Thoracic aorta (tissue), 2 donors: ENCODE measurements around the gene TPK1. TPM values are rescaled to one million over a fixed set of nuclear protein-coding genes. Genes with fewer than 3 reads are reported as not detected.

Experiments used
- ATAC-seq: fragments of 150-250 bp; one replicate; pipeline ENCODE4 v1.8.0; 2017; ENCODE audit warnings: low read depth; ENCODE audit not compliant: insufficient number of reproducible peaks, low FRiP score
- DNase-seq: peaks from one replicate; pipeline ENCODE4 v3.0.0-alpha.2; 2020; ENCODE audit warnings: low spot score
- H3K27ac ChIP-seq, 2 donors: fragments of 200-600 bp; sonication (generic); 1 replicate in 1 of 2; 2 replicates in 1 of 2; pipeline ENCODE4 v1.5.1; 2016; ENCODE audit warnings: mild to moderate bottlenecking in 2 of 2, moderate library complexity in 2 of 2
- H3K27me3 ChIP-seq: fragments of 200-600 bp; sonication (generic); replicated peaks from 2 replicates; pipeline ENCODE4 v1.6.0; 2016; ENCODE audit warnings: mild to moderate bottlenecking; ENCODE audit not compliant: insufficient read depth
- H3K36me3 ChIP-seq: fragments of 200-600 bp; sonication (generic); one replicate; pipeline ENCODE4 v1.5.1; 2016
- H3K4me1 ChIP-seq, 2 donors: fragments of 200-600 bp; sonication (generic); 1 replicate in 1 of 2; 2 replicates in 1 of 2; pipeline versions ENCODE4 v1.5.1 to v1.6.0; 2016; ENCODE audit warnings: low read depth in 2 of 2, mild to moderate bottlenecking in 1 of 2; ENCODE audit not compliant: control insufficient read depth in 1 of 2
- H3K4me3 ChIP-seq: fragments of 200-600 bp; sonication (generic); 2 replicates; pipeline ENCODE4 v1.5.1; 2016; ENCODE audit warnings: mild to moderate bottlenecking
- H3K9me3 ChIP-seq: fragments of 200-600 bp; sonication (generic); 2 replicates; pipeline ENCODE4 v1.5.1; 2016
- CTCF ChIP-seq: fragments of 200-600 bp; sonication (generic); IDR thresholded peaks from one replicate; pipeline ENCODE4 v1.5.1; 2019; ENCODE audit warnings: antibody characterized with exemption
- total RNA-seq, 2 donors: library from RNA; depleted of rRNA; stranded (reverse); fragments of >200 nt; gene quantifications; one replicate each; pipeline versions ENCODE4 v1.1.0 to v1.2.3, GENCODE V29; 2016

TPK1 gene
- total RNA-seq, 2 donors from 2014 or later, result 13.3 to 21.2 TPM

GRCh38 chr7:144747936-144748335, 87.9 kb downstream of the TPK1 start:
- no peaks in the 10 kb centered on the region for H3K9me3 ChIP-seq
- no peak overlapping the region for H3K4me3 ChIP-seq
- H3K27me3 ChIP-seq, result no peaks in the 10 kb centered on the region
- TF ChIP-seq CTCF, result no peak
- no peaks in the 10 kb centered on the region for H3K4me1 ChIP-seq
- H3K36me3 ChIP-seq, result no peaks in the 10 kb centered on the region
- DNase-seq (no peak), ATAC-seq (no peak)
- no peak overlapping the region for H3K27ac ChIP-seq

DNA sequence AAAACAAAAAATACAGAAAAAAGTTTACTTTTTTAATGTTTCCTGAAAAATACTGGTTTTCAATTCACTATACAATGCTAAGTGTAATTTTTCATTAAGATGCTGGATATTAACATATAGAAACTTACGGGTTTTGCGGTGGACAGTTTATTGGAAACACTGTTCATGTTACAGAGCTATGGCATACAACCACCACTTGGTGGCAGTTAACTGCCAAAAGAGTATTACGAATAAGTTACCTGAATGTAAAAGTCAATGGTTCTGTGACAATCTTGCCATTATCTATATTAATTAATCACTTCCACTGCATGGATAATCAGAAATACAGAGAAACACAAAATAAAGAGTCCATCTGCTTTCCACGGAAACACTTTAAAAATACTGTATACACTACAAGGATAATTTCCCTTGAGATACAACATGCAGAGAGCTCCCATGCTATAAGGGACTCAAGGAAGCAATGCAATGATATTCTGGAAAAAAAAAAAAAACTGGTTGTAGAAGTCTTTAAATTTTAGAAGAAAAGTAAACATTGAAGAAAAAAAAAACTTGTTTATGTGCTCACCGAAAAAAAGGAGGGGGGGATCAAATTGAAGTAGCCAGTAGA, 97.0 kb downstream of the TPK1 start:
- Histone ChIP-seq H3K27ac (peak overlapping the region in 1 of 2 donors; percentile 18), H3K36me3 (no peaks in the 10 kb centered on the region), H3K4me3 (peak overlapping the region; percentile 7), H3K9me3 (no peaks in the 10 kb centered on the region), H3K27me3 (no peaks in the 10 kb centered on the region), H3K4me1 (peaks cover 10 to 31% of the 10 kb centered on the region in 2 donors)
- DNase-seq (no peak), ATAC-seq (peak; percentile 66)
- TF ChIP-seq CTCF, result peak; percentile 47

DNA sequence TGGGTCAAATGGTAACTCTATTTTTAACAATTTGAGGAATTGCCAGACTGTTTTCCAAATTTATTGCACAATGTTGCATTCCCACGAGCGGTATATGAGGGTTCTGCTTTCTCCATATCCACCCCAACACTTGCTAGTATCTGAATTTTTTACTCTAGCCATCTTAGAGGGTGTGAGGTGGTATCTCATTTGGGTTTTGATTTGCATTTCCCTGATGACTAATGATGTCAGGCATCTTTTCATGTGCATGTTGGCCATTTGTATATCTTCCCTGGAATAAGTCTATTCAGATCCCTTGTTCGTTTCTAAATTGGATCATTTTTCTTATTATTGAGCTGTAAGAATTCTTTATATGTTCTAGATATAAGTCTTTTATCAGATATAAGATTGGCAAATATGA, 97.7 kb downstream of the TPK1 start:
- no peak for TF ChIP-seq CTCF
- H3K27me3 ChIP-seq, result no peaks in the 10 kb centered on the region
- peaks cover 10 to 31% of the 10 kb centered on the region in 2 donors for H3K4me1 ChIP-seq
- H3K9me3 ChIP-seq, result no peaks in the 10 kb centered on the region
- no peaks in the 10 kb centered on the region for H3K36me3 ChIP-seq
- peak overlapping the region; percentile 4 to 28 for H3K27ac ChIP-seq
- ATAC-seq (no peak), DNase-seq (no peak)
- peak overlapping the region; percentile 7 for H3K4me3 ChIP-seq

DNA sequence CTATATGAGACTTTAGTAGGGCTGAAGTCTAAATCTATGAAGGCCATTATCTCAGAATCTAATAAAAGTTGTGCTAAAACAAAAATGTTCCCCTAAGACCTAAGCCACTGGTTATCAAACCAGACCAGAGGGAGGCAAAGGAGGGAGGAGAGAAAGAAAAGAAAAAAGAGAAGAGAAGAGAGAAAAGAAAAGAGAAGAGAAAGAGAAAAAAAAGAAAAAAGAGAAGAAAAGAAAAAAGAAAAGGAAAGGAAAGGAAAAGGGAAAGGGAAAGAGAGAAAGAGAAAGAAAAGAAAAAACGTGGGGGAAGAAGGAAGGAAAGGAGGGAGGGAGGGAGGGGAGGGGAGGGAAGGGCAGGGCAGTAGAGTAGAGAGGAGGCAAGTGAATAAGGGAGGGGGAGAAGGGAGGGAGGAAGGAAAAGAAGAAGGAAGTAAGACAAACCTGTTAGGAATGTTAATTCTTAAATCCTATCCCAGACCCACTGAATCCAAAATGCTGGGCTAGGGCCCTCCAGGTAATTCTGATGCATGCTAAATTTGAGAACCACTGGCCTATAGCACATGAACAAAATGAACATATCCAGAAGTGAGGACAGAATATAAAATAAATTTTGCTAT, 98.9 kb downstream of the TPK1 start:
- DNase-seq (no peak), ATAC-seq (no peak)
- no peaks in the 10 kb centered on the region for H3K27me3 ChIP-seq
- H3K4me1 ChIP-seq, result peaks cover 10 to 37% of the 10 kb centered on the region in 2 donors
- H3K4me3 ChIP-seq, result no peak overlapping the region
- no peaks in the 10 kb centered on the region for H3K36me3 ChIP-seq
- H3K9me3 ChIP-seq, result no peaks in the 10 kb centered on the region
- H3K27ac ChIP-seq, result peak overlapping the region in 1 of 2 donors; percentile 15
- no peak for TF ChIP-seq CTCF

GRCh38 chr7:144735505-144736276, 100.2 kb downstream of the TPK1 start:
- Histone ChIP-seq H3K4me3 (no peak overlapping the region), H3K27me3 (no peaks in the 10 kb centered on the region), H3K27ac (peak overlapping the region in 1 of 2 donors; percentile 15), H3K4me1 (peaks cover 15 to 50% of the 10 kb centered on the region in 2 donors), H3K9me3 (no peaks in the 10 kb centered on the region), H3K36me3 (no peaks in the 10 kb centered on the region)
- ATAC-seq (no peak), DNase-seq (no peak)
- TF ChIP-seq CTCF, result no peak
